H1 (cell line): ENCODE data around the gene TSC22D3. TPM values are rescaled to one million over a fixed set of nuclear protein-coding genes. Genes with fewer than 3 reads are reported as not detected.

Experiments
- CTCF ChIA-PET: fragments of 300-600 bp; sonication (Branson Sonifier 250); formaldehyde crosslinking; loops from one replicate; lab custom pipeline; 2021; ENCODE audit not compliant: partially characterized antibody; lab: Charles Lee
- POLR2A ChIA-PET: fragments of 300-600 bp; sonication (Branson Sonifier 250); formaldehyde crosslinking; loops from one replicate; lab custom pipeline; 2021; ENCODE audit warnings: inconsistent platforms; ENCODE audit not compliant: partially characterized antibody; lab: Charles Lee
- DNase-seq, 2 experiments: peaks; one replicate each; pipeline versions ENCODE4 v3.0.0 to v3.0.0-alpha.2; 2010 to 2022; ENCODE audit warnings: low spot score in 2 of 2, low read depth in 1 of 2, mixed read lengths in 1 of 2
- FAIRE-seq: peaks from 2 replicates; lab custom pipeline; 2011; peaks lifted over from hg19 to GRCh38; lab: Jason Lieb, UNC
- H2AFZ ChIP-seq: 2 replicates; pipeline ENCODE4 v1.8.1; 2012; ENCODE audit warnings: low read length, inconsistent platforms
- H2AK5ac ChIP-seq: 2 replicates; pipeline ENCODE4 v1.6.1; 2013; ENCODE audit warnings: low read depth, low read length
- H2BK120ac ChIP-seq: replicated peaks from 2 replicates; pipeline ENCODE3; 2013; ENCODE audit warnings: low read depth, low read length, inconsistent platforms
- H2BK12ac ChIP-seq: 2 replicates; pipeline ENCODE4 v1.6.1; 2013; ENCODE audit warnings: low read depth, low read length
- H2BK15ac ChIP-seq: 2 replicates; pipeline ENCODE4 v1.6.1; 2013; ENCODE audit warnings: low read length
- H2BK20ac ChIP-seq: 2 replicates; pipeline ENCODE4 v1.6.1; 2013; ENCODE audit warnings: low read length
- H2BK5ac ChIP-seq: 2 replicates; pipeline ENCODE4 v1.6.1; 2013; ENCODE audit warnings: low read depth, low read length
- H3K14ac ChIP-seq: 2 replicates; pipeline ENCODE4 v1.6.1; 2013; ENCODE audit warnings: inconsistent platforms; ENCODE audit not compliant: insufficient read length
- H3K18ac ChIP-seq: 2 replicates; pipeline ENCODE4 v1.6.1; 2013; ENCODE audit warnings: low read length; ENCODE audit errors: extremely low read depth
- H3K23ac ChIP-seq: 2 replicates; pipeline ENCODE4 v1.6.1; 2013; ENCODE audit warnings: inconsistent platforms; ENCODE audit not compliant: insufficient read length
- H3K23me2 ChIP-seq: 2 replicates; pipeline ENCODE4 v1.6.1; 2013; ENCODE audit warnings: low read depth, low read length
- H3K27ac ChIP-seq: 2 replicates; pipeline ENCODE4 v1.6.1; 2011; ENCODE audit warnings: low read depth, low read length, inconsistent platforms
- H3K27me3 ChIP-seq, 4 experiments: replicated peaks in 1 of 4; 1 replicate in 1 of 4; 2 replicates in 3 of 4; pipeline versions ENCODE4 v1.6.1 to v1.8.1; 2011 to 2013; ENCODE audit warnings: low read length in 3 of 4, mild to moderate bottlenecking in 3 of 4, inconsistent platforms in 2 of 4, mixed read lengths in 2 of 4, moderate library complexity in 1 of 4; ENCODE audit not compliant: control insufficient read depth in 3 of 4, insufficient read depth in 3 of 4; ENCODE audit errors: extremely low read depth in 1 of 4
- H3K36me3 ChIP-seq, 4 experiments: 2 replicates each; pipeline versions ENCODE4 v1.6.1 to v1.8.1; 2011 to 2013; ENCODE audit warnings: mild to moderate bottlenecking in 4 of 4, low read length in 3 of 4, moderate library complexity in 2 of 4, control low read depth in 1 of 4, inconsistent platforms in 1 of 4; ENCODE audit not compliant: insufficient read depth in 4 of 4, control insufficient read depth in 2 of 4
- H3K4ac ChIP-seq: replicated peaks from 2 replicates; pipeline ENCODE3; 2013; ENCODE audit warnings: low read length, low read depth, mixed read lengths, inconsistent platforms; ENCODE audit not compliant: insufficient read length
- H3K4me1 ChIP-seq, 4 experiments: replicated peaks in 1 of 4; 1 replicate in 1 of 4; 2 replicates in 3 of 4; pipeline versions ENCODE4 v1.6.1 to v1.8.1; 2011 to 2013; ENCODE audit warnings: low read length in 3 of 4, inconsistent platforms in 2 of 4, mixed read lengths in 1 of 4; ENCODE audit not compliant: insufficient read depth in 4 of 4, control insufficient read depth in 3 of 4
- H3K4me2 ChIP-seq, 2 experiments: 2 replicates each; pipeline versions ENCODE4 v1.6.1 to v1.8.1; 2011 to 2013; ENCODE audit warnings: low read depth in 2 of 2, low read length in 2 of 2, control low read depth in 1 of 2, inconsistent platforms in 1 of 2, mild to moderate bottlenecking in 1 of 2; ENCODE audit not compliant: insufficient read depth in 1 of 2
- H3K4me3 ChIP-seq, 4 experiments: fragments of 200-600, 300-600 bp in 1 of 4; sonication (generic), shearing (Covaris generic), sonication (Bioruptor Twin) in 1 of 4; 2 replicates each; pipeline versions ENCODE4 v1.5.1 to v1.8.1; 2011 to 2016; ENCODE audit warnings: low read length in 4 of 4, low read depth in 3 of 4, control low read depth in 2 of 4, inconsistent platforms in 2 of 4, mild to moderate bottlenecking in 2 of 4, mixed read lengths in 1 of 4, moderate library complexity in 1 of 4; ENCODE audit not compliant: insufficient read depth in 2 of 4; ENCODE audit errors: extremely low read depth in 1 of 4
- H3K56ac ChIP-seq: replicated peaks from 2 replicates; pipeline ENCODE3; 2013; ENCODE audit warnings: low read depth, mild to moderate bottlenecking, mixed read lengths, low read length, inconsistent platforms; ENCODE audit not compliant: insufficient read length
- H3K79me1 ChIP-seq: 2 replicates; pipeline ENCODE4 v1.6.1; 2013; ENCODE audit warnings: low read depth, low read length, control low read depth
- H3K79me2 ChIP-seq, 2 experiments: 2 replicates each; pipeline versions ENCODE4 v1.6.1 to v1.8.1; 2012 to 2013; ENCODE audit warnings: low read length in 2 of 2, mild to moderate bottlenecking in 2 of 2, inconsistent platforms in 1 of 2; ENCODE audit not compliant: insufficient read depth in 2 of 2, control insufficient read depth in 1 of 2
- H3K9ac ChIP-seq, 4 experiments: replicated peaks in 1 of 4; 1 replicate in 1 of 4; 2 replicates in 3 of 4; pipeline versions ENCODE4 v1.6.1 to v1.8.1; 2011 to 2013; ENCODE audit warnings: low read depth in 3 of 4, low read length in 3 of 4, control low read depth in 2 of 4, mild to moderate bottlenecking in 2 of 4, moderate library complexity in 2 of 4, inconsistent platforms in 1 of 4; ENCODE audit errors: extremely low read depth in 1 of 4
- H3K9me3 ChIP-seq, 2 experiments: 2 replicates each; pipeline versions ENCODE4 v1.6.1 to v1.8.1; 2012 to 2013; ENCODE audit warnings: mild to moderate bottlenecking in 2 of 2, moderate library complexity in 2 of 2, control low read depth in 1 of 2, inconsistent platforms in 1 of 2, low read depth in 1 of 2, low read length in 1 of 2, mixed read lengths in 1 of 2; ENCODE audit not compliant: insufficient read depth in 2 of 2
- H4K20me1 ChIP-seq, 2 experiments: replicated peaks in 1 of 2; 2 replicates each; pipeline versions ENCODE3 to v1.8.1; 2011 to 2013; ENCODE audit warnings: inconsistent platforms in 2 of 2, low read length in 2 of 2, mild to moderate bottlenecking in 1 of 2; ENCODE audit not compliant: insufficient read depth in 2 of 2, control insufficient read depth in 1 of 2
- H4K5ac ChIP-seq: 2 replicates; pipeline ENCODE4 v1.6.1; 2013; ENCODE audit warnings: low read length, low read depth, mixed read lengths, inconsistent platforms; ENCODE audit not compliant: insufficient read length
- H4K8ac ChIP-seq: 2 replicates; pipeline ENCODE4 v1.8.0; 2013; ENCODE audit warnings: mild to moderate bottlenecking, moderate library complexity, low read length, inconsistent platforms; ENCODE audit not compliant: insufficient read depth; ENCODE audit errors: extremely low read depth
- H4K91ac ChIP-seq: replicated peaks from 2 replicates; pipeline ENCODE3; 2013; ENCODE audit warnings: low read length, mixed read lengths, inconsistent platforms; ENCODE audit not compliant: insufficient read length
- CREB1 ChIP-seq: IDR thresholded peaks from 2 replicates; pipeline ENCODE4 v1.6.1; 2012; ENCODE audit warnings: inconsistent platforms
- KDM4A ChIP-seq: IDR thresholded peaks from one replicate; pipeline ENCODE4 v1.7.1; 2012; ENCODE audit warnings: low read depth, mild to moderate bottlenecking, moderate library complexity, low read length, inconsistent platforms; ENCODE audit not compliant: severe bottlenecking
- SP1 ChIP-seq: IDR thresholded peaks from 2 replicates; pipeline ENCODE4 v1.6.1; 2011; ENCODE audit warnings: low read depth, low read length
- TBP ChIP-seq: IDR thresholded peaks from 2 replicates; pipeline ENCODE4 v1.6.1; 2011; ENCODE audit warnings: low read depth, low read length, improper control_type of control experiment
- WGBS, 2 experiments: shearing (Covaris generic) in 1 of 2; methylation state at CpG; one replicate each; pipeline versions ENCODE4 v1.1.6 to v1.1.7; 2013 to 2015; ENCODE audit warnings: low lambda C conversion rate in 2 of 2, mixed read lengths in 2 of 2, inconsistent platforms in 1 of 2, low coverage in 1 of 2, missing lambda C conversion rate in 1 of 2; ENCODE audit not compliant: insufficient replicate concordance in 2 of 2, insufficient coverage in 1 of 2, insufficient read length in 1 of 2; ENCODE audit errors: extremely low coverage in 1 of 2, missing lambda C conversion rate in 1 of 2; 5-methylcytosine and 5-hydroxymethylcytosine counted together
- polyA plus RNA-seq, 7 experiments: library from polyadenylated mRNA; depleted of rRNA in 3 of 7; stranded (reverse) in 5 of 7; unstranded in 2 of 7; fragments of >200 nt in 5 of 7; fragments of 200-250 nt in 2 of 7; gene quantifications; 1 replicate in 5 of 7; 2 replicates in 1 of 7; 4 replicates in 1 of 7; pipeline versions ENCODE4 v1.2.1 to v1.2.3, GENCODE V29; 2011 to 2013; ENCODE audit warnings: missing spikeins in 2 of 7, mixed read lengths in 2 of 7
- total RNA-seq: library from RNA; stranded (reverse); fragmentation: NEBNext Ultra II Directional; extraction: Animal tissue kit (Norgen Biotek cat#: 25700); gene quantifications from 2 replicates; pipeline ENCODE4 v1.2.1, GENCODE V29; 2021

TSC22D3 gene
- total and polyA plus RNA-seq, 2 of the 8 experiments (the other 6 are each of a cell fraction or from before 2014, with no cell fraction given), result 7.6 to 12.9 TPM

DNA sequence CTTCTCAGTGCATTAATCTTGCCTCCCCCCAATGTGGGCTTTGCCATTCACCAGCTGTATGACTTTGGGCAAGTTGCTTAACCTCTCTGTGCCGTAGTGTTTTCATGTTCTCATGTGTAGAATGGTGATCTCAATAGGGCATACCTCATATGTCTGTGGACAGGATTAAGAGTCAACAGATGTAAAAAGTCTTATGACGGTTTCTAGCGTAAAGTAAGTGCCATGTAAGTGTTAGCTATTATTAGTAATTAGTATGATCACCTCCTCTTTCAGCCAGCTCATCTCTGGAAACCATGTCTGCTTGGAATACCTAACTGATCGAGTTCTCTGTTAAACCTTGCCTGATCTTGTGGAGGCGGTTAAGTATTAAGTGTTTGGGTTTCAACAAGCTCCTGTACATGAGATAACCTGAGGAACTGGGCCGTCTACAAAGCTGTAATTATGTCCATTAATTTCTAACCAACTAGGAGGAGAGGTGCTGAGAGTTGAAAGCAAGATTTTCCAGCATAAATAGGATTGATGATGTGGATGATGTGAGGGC, 66.3 kb downstream of the TSC22D3 start:
- Histone ChIP-seq H3K23me2 (no peaks in the 10 kb centered on the region), H4K91ac (no peak overlapping the region), H4K20me1 (no peaks in the 10 kb centered on the region), H3K18ac (no peak overlapping the region), H2BK15ac (no peak overlapping the region), H3K14ac (no peak overlapping the region), H2BK20ac (no peak overlapping the region), H3K36me3 (peaks cover 0 to 4% (median 0%) of the 10 kb centered on the region in 4 experiments; a peak in 1 of 8 replicates), H3K4me2 (no peak overlapping the region), H4K5ac (no peak overlapping the region), H2BK120ac (no peak overlapping the region), H3K4ac (no peak overlapping the region), H3K9ac (no peak overlapping the region), H3K56ac (no peak overlapping the region), H3K4me1 (no peaks in the 10 kb centered on the region), H3K4me3 (no peak overlapping the region), H2BK12ac (no peak overlapping the region), H3K79me1 (no peaks in the 10 kb centered on the region), H3K27ac (no peak overlapping the region), H3K27me3 (no peaks in the 10 kb centered on the region), H2BK5ac (no peak overlapping the region), H2AK5ac (no peak overlapping the region), H3K9me3 (no peaks in the 10 kb centered on the region), H4K8ac (no peak overlapping the region), H3K23ac (no peak overlapping the region), H2AFZ (no peak overlapping the region), H3K79me2 (no peaks in the 10 kb centered on the region)
- 89% methylated on average over 6 of the region's 6 CpGs; no CpG with 5 or more reads in 1 of the 2 experiments for WGBS, 2 experiments
- DNase-seq (no peak), FAIRE-seq (no peak)
- CTCF ChIA-PET, result interaction anchor here (0.6 to 1.9 kb wide), 5 partner anchors 10 to 171 kb away, joined by 3 to 4 read pairs (median 4); no protein-coding TSS in a partner anchor
- TF ChIP-seq CREB1, result no peak
- TF ChIP-seq SP1, result no peak
- no peak for TF ChIP-seq KDM4A
- no peak for TF ChIP-seq TBP
- POLR2A ChIA-PET, result interaction anchor here (0.6 to 2.1 kb wide), 4 partner anchors 8 to 23 kb away, joined by 3 to 4 read pairs (median 3); no protein-coding TSS in a partner anchor
